Measurements from ENCODE around the gene SPTBN4.
"Not testable (repeated sequence)": the region's sequence is repeated elsewhere in the genome, so short reads cannot be mapped to it uniquely, and the experiment has no call there.

The SPTBN4 gene

GRCh38 chr19:40621283-40621682, 154.5 kb downstream of the SPTBN4 start:
- no peak overlapping the region for H3K9ac ChIP-seq
- no peak overlapping the region for H3K4me2 ChIP-seq
- H3K27ac ChIP-seq: no peak overlapping the region
- no peaks in the 10 kb centered on the region for H3K79me2 ChIP-seq (ENCODE audit: insufficient read depth, low read depth)
- no peaks in the 10 kb centered on the region for H4K20me1 ChIP-seq (ENCODE audit: insufficient read depth)
- peaks cover 4% of the 10 kb centered on the region for H3K36me3 ChIP-seq (ENCODE audit: insufficient read depth)
- no peaks in the 10 kb centered on the region for H3K27me3 ChIP-seq (ENCODE audit: insufficient read depth, low read depth)
- TF ChIP-seq CTCF (conservative IDR thresholded peaks at IDR 0.05; ENCODE audit: low read depth, low read length): no peak
- H3K4me1 ChIP-seq (ENCODE audit: low read depth, poor library complexity, severe bottlenecking): no peaks in the 10 kb centered on the region
- H3K4me3 ChIP-seq (IDR thresholded peaks at IDR 0.05; ENCODE audit: insufficient read depth, low read depth, low read length): no peak overlapping the region
- H2AFZ ChIP-seq (ENCODE audit: low read depth): no peak overlapping the region

GRCh38 chr19:40621966-40622772, 155.4 kb downstream of the SPTBN4 start:
- Histone ChIP-seq H3K27me3 (ENCODE audit: insufficient read depth, low read depth) (no peaks in the 10 kb centered on the region), H3K9ac (no peak overlapping the region), H3K79me2 (ENCODE audit: insufficient read depth, low read depth) (no peaks in the 10 kb centered on the region), H3K4me3 (IDR thresholded peaks at IDR 0.05; ENCODE audit: insufficient read depth, low read depth, low read length) (no peak overlapping the region), H3K36me3 (ENCODE audit: insufficient read depth) (peaks cover 4% of the 10 kb centered on the region), H2AFZ (ENCODE audit: low read depth) (no peak overlapping the region), H3K27ac (no peak overlapping the region), H3K4me2 (no peak overlapping the region), H4K20me1 (ENCODE audit: insufficient read depth) (no peaks in the 10 kb centered on the region), H3K4me1 (ENCODE audit: low read depth, poor library complexity, severe bottlenecking) (no peaks in the 10 kb centered on the region)
- no peak for TF ChIP-seq CTCF (conservative IDR thresholded peaks at IDR 0.05; ENCODE audit: low read depth, low read length)

- no peaks in the 10 kb centered on the region for H3K27me3 ChIP-seq (ENCODE audit: insufficient read depth, low read depth)
- H2AFZ ChIP-seq (ENCODE audit: low read depth): no peak overlapping the region
- H3K9ac ChIP-seq: no peak overlapping the region
- no peaks in the 10 kb centered on the region for H4K20me1 ChIP-seq (ENCODE audit: insufficient read depth)
- H3K4me3 ChIP-seq (IDR thresholded peaks at IDR 0.05; ENCODE audit: insufficient read depth, low read depth, low read length): no peak overlapping the region
- peaks cover 4% of the 10 kb centered on the region for H3K36me3 ChIP-seq (ENCODE audit: insufficient read depth)
- no peak overlapping the region for H3K27ac ChIP-seq
- no peaks in the 10 kb centered on the region for H3K4me1 ChIP-seq (ENCODE audit: low read depth, poor library complexity, severe bottlenecking)
- TF ChIP-seq CTCF (conservative IDR thresholded peaks at IDR 0.05; ENCODE audit: low read depth, low read length): no peak
- H3K79me2 ChIP-seq (ENCODE audit: insufficient read depth, low read depth): no peaks in the 10 kb centered on the region
- no peak overlapping the region for H3K4me2 ChIP-seq
Observed at GRCh38 chr19:40622773-40623075, 155.9 kb downstream of the SPTBN4 start.

- TF ChIP-seq CTCF (conservative IDR thresholded peaks at IDR 0.05; ENCODE audit: low read depth, low read length): no peak
- no peak overlapping the region for H3K4me3 ChIP-seq (IDR thresholded peaks at IDR 0.05; ENCODE audit: insufficient read depth, low read depth, low read length)
- H3K4me1 ChIP-seq (ENCODE audit: low read depth, poor library complexity, severe bottlenecking): no peaks in the 10 kb centered on the region
- H4K20me1 ChIP-seq (ENCODE audit: insufficient read depth): no peaks in the 10 kb centered on the region
- H2AFZ ChIP-seq (ENCODE audit: low read depth): no peak overlapping the region
- no peak overlapping the region for H3K27ac ChIP-seq
- H3K9ac ChIP-seq: no peak overlapping the region
- H3K36me3 ChIP-seq (ENCODE audit: insufficient read depth): peaks cover 4% of the 10 kb centered on the region
- H3K27me3 ChIP-seq (ENCODE audit: insufficient read depth, low read depth): no peaks in the 10 kb centered on the region
- no peak overlapping the region for H3K4me2 ChIP-seq
- H3K79me2 ChIP-seq (ENCODE audit: insufficient read depth, low read depth): no peaks in the 10 kb centered on the region
Observed at GRCh38 chr19:40623403-40624251, 156.8 kb downstream of the SPTBN4 start.

- not testable (repeated sequence) for H3K9ac ChIP-seq; H2AFZ ChIP-seq (ENCODE audit: low read depth); H3K36me3 ChIP-seq (ENCODE audit: insufficient read depth)
Observed at GRCh38 chr19:40624369-40625153, 157.8 kb downstream of the SPTBN4 start.

More at GRCh38 chr19:40624369-40625153, 157.8 kb downstream of the SPTBN4 start:
- H3K79me2 ChIP-seq (ENCODE audit: insufficient read depth, low read depth); H3K27ac ChIP-seq; H4K20me1 ChIP-seq (ENCODE audit: insufficient read depth); H3K4me3 ChIP-seq (IDR thresholded peaks at IDR 0.05; ENCODE audit: insufficient read depth, low read depth, low read length); H3K27me3 ChIP-seq (ENCODE audit: insufficient read depth, low read depth); H3K4me1 ChIP-seq (ENCODE audit: low read depth, poor library complexity, severe bottlenecking); H3K4me2 ChIP-seq: not testable (repeated sequence)
